ENCODE measurements around the gene MED12L. TPM values are rescaled to one million over a fixed set of nuclear protein-coding genes. Genes with fewer than 3 reads are reported as not detected.

Gene MED12L
- polyA plus RNA-seq, 1 of the 3 experiments (the other 2 are of a cell fraction), result 0.03 TPM

DNA sequence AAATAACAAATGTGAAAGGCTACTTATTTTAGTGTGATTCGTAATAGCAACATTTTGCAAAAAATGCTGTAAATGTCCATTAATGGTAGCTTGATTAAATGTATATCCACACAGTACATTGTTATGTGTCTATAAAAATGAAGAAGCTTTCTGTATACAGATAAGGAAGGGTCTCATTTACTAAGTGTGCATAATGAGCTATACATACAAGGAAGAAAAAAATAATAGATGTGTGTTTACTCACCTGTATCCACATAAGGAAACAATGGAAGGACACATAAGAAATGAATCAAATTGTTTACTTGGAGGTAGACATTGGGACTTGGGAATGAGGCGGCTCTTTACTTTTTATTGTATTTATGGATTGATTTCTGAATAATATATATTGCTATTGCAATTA is 34.9 kb downstream of the MED12L start:
- ChIA-PET CTCF (interaction anchor here (0.5 to 1.1 kb wide), 2 partner anchors 25 to 162 kb away, joined by 3 read pairs; no protein-coding TSS in a partner anchor), POLR2A (no interaction called here)
- H3K4me3 ChIP-seq (ENCODE audit: low read depth in 2 of 2, low read length in 1 of 2), result no peak overlapping the region
- H3K4me2 ChIP-seq, result no peak overlapping the region
- WGBS (ENCODE audit: low lambda C conversion rate), result 53% methylated on average over 2 of the region's 2 CpGs
- H3K27me3 ChIP-seq (ENCODE audit: insufficient read depth), result no peaks in the 10 kb centered on the region
- no peaks in the 10 kb centered on the region for H3K4me1 ChIP-seq (ENCODE audit: control insufficient read depth in 1 of 2, insufficient read depth in 2 of 2, low read depth in 1 of 2, low read length in 1 of 2)
- H3K9me2 ChIP-seq, result no peaks in the 10 kb centered on the region
- no peak overlapping the region for H3K9ac ChIP-seq
- no peaks in the 10 kb centered on the region for H3K79me2 ChIP-seq (ENCODE audit: insufficient read depth)
- DNase-seq, result no peak
- H3K27ac ChIP-seq (ENCODE audit: low read depth in 2 of 2, low read length in 1 of 2), result no peak overlapping the region
- TF ChIP-seq SMC3 (IDR thresholded peaks at IDR 0.05; ENCODE audit: low read depth, low read length) (no peak), NFIC (IDR thresholded peaks at IDR 0.05; ENCODE audit: borderline replicate concordance) (no peak), USF1 (IDR thresholded peaks at IDR 0.05; ENCODE audit: borderline replicate concordance, low read depth) (no peak)
- no peaks in the 10 kb centered on the region for H4K20me1 ChIP-seq (ENCODE audit: insufficient read depth)
- no peak overlapping the region for H2AFZ ChIP-seq (ENCODE audit: low read depth)
- no peaks in the 10 kb centered on the region for H3K9me3 ChIP-seq
- no peaks in the 10 kb centered on the region for H3F3A ChIP-seq (replicated peaks; ENCODE audit: insufficient read depth)
- no peaks in the 10 kb centered on the region for H3K36me3 ChIP-seq (replicated peaks in 1 of 2; ENCODE audit: control insufficient read depth in 1 of 2, insufficient read depth in 2 of 2, low read length in 1 of 2)

DNA sequence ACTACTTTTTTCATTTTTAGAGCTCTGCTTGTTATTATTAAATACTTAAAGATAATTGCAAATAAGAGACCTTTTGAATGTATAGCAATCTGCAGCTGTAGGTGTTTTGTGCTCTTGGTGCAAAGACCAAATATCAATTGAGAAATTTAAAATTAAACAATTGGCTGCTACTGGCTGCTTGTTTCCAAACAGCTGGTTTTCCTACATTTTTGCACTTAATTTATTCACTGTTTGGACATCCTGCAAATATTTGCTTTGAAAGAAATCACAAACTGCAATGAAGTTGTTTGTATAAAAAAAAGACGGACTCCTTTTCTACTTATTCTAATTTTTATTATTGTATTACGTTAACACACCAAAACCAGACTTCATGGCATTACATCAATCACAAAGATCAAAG is 35.6 kb downstream of the MED12L start:
- DNase-seq, result no peak
- Histone ChIP-seq H3K27me3 (ENCODE audit: insufficient read depth) (no peaks in the 10 kb centered on the region), H3K79me2 (ENCODE audit: insufficient read depth) (no peaks in the 10 kb centered on the region), H3K4me2 (no peak overlapping the region), H4K20me1 (ENCODE audit: insufficient read depth) (no peaks in the 10 kb centered on the region), H3K9me2 (no peaks in the 10 kb centered on the region), H3F3A (replicated peaks; ENCODE audit: insufficient read depth) (no peaks in the 10 kb centered on the region), H3K4me1 (ENCODE audit: control insufficient read depth in 1 of 2, insufficient read depth in 2 of 2, low read depth in 1 of 2, low read length in 1 of 2) (no peaks in the 10 kb centered on the region), H2AFZ (ENCODE audit: low read depth) (no peak overlapping the region), H3K4me3 (ENCODE audit: low read depth in 2 of 2, low read length in 1 of 2) (no peak overlapping the region), H3K9ac (no peak overlapping the region), H3K27ac (ENCODE audit: low read depth in 2 of 2, low read length in 1 of 2) (no peak overlapping the region), H3K36me3 (replicated peaks in 1 of 2; ENCODE audit: control insufficient read depth in 1 of 2, insufficient read depth in 2 of 2, low read length in 1 of 2) (no peaks in the 10 kb centered on the region), H3K9me3 (no peaks in the 10 kb centered on the region)
- 62% methylated on average over 2 of the region's 2 CpGs for WGBS (ENCODE audit: low lambda C conversion rate)
- ChIA-PET CTCF (interaction anchor here (0.5 kb wide), 1 partner anchor 162 kb away, joined by 3 read pairs; no protein-coding TSS in a partner anchor), POLR2A (no interaction called here)
- no peak for TF ChIP-seq RCOR1 (IDR thresholded peaks at IDR 0.05; ENCODE audit: low read length)
- TF ChIP-seq NFIC (IDR thresholded peaks at IDR 0.05; ENCODE audit: borderline replicate concordance), result no peak
- TF ChIP-seq POLR2AphosphoS5 (IDR thresholded peaks at IDR 0.05; ENCODE audit: low read depth, low read length), result no peak
- TF ChIP-seq FOXM1 (IDR thresholded peaks at IDR 0.05; ENCODE audit: low read depth), result no peak
- no peak for TF ChIP-seq GATA2 (CRISPR knock-in tag; IDR thresholded peaks at IDR 0.05)
- no peak for TF ChIP-seq IRF3 (IDR thresholded peaks at IDR 0.05; ENCODE audit: low read depth, low read length)

DNA sequence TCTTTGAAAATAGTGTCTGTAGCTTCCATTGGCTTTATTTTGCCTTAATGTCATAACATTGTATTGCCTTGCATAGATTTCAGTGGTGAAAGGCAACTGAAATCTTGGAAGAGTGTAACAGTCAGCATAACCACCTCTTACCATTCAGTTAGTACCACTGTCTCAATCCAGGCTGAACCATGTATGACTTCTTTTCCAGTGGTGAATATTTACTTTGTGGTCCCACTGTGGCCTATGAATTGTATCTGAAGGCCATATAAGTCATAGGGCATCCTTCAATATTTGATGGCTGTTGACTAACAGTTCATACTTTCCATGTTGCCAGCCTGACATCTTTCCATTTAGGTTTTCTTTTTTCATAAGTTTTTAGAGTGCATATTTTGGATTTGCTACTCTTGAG is 38.4 kb downstream of the MED12L start:
- no peaks in the 10 kb centered on the region for H3K36me3 ChIP-seq (replicated peaks in 1 of 2; ENCODE audit: control insufficient read depth in 1 of 2, insufficient read depth in 2 of 2, low read length in 1 of 2)
- H4K20me1 ChIP-seq (ENCODE audit: insufficient read depth), result no peaks in the 10 kb centered on the region
- CTCF ChIA-PET, result interaction anchor here (0.9 to 1.4 kb wide), 3 partner anchors 10 to 336 kb away, joined by 3 to 4 read pairs (median 3); partner anchors contain the start of gene MED12L
- H3K4me1 ChIP-seq (ENCODE audit: control insufficient read depth in 1 of 2, insufficient read depth in 2 of 2, low read depth in 1 of 2, low read length in 1 of 2), result no peaks in the 10 kb centered on the region
- H3F3A ChIP-seq (replicated peaks; ENCODE audit: insufficient read depth), result no peaks in the 10 kb centered on the region
- no peak overlapping the region for H3K4me3 ChIP-seq (ENCODE audit: low read depth in 2 of 2, low read length in 1 of 2)
- H2AFZ ChIP-seq (ENCODE audit: low read depth), result no peak overlapping the region
- POLR2A ChIA-PET, result no interaction called here
- no peak overlapping the region for H3K27ac ChIP-seq (ENCODE audit: low read depth in 2 of 2, low read length in 1 of 2)
- H3K9me3 ChIP-seq, result no peaks in the 10 kb centered on the region
- no peak for DNase-seq
- no peak overlapping the region for H3K4me2 ChIP-seq
- no peak overlapping the region for H3K9ac ChIP-seq
- H3K79me2 ChIP-seq (ENCODE audit: insufficient read depth), result no peaks in the 10 kb centered on the region
- no peaks in the 10 kb centered on the region for H3K9me2 ChIP-seq
- H3K27me3 ChIP-seq (ENCODE audit: insufficient read depth), result no peaks in the 10 kb centered on the region
- TF ChIP-seq TCF12 (IDR thresholded peaks at IDR 0.05) (no peak), RFX5 (IDR thresholded peaks at IDR 0.05; ENCODE audit: low read length) (no peak), FOSL2 (IDR thresholded peaks at IDR 0.05; ENCODE audit: borderline replicate concordance, low read depth) (no peak), NFIC (IDR thresholded peaks at IDR 0.05; ENCODE audit: borderline replicate concordance) (no peak), CHD2 (IDR thresholded peaks at IDR 0.05; ENCODE audit: low read length, partially characterized antibody) (no peak), ELF1 (IDR thresholded peaks at IDR 0.05) (no peak), YY1 (IDR thresholded peaks at IDR 0.05; ENCODE audit: low read depth) (no peak), MXI1 (IDR thresholded peaks at IDR 0.05; ENCODE audit: low read depth, low read length) (no peak), RCOR1 (IDR thresholded peaks at IDR 0.05; ENCODE audit: low read length) (no peak), MEF2A (IDR thresholded peaks at IDR 0.05; ENCODE audit: borderline replicate concordance, low read depth) (no peak), EZH2phosphoT487 (IDR thresholded peaks at IDR 0.05; ENCODE audit: borderline replicate concordance, low read depth) (no peak), ZBTB33 (IDR thresholded peaks at IDR 0.05; ENCODE audit: borderline replicate concordance, low read depth) (no peak), POLR2AphosphoS5 (IDR thresholded peaks at IDR 0.05; ENCODE audit: low read depth, low read length) (no peak), FOXJ3 (CRISPR knock-in tag; IDR thresholded peaks at IDR 0.05) (no peak), RAD21 (IDR thresholded peaks at IDR 0.05; ENCODE audit: low read length) (no peak)

Measured in SK-N-SH (cell line).